HTERT RPE-1 (cell line): ENCODE data around the gene MTO1.
"Not testable (repeated sequence)": the region's sequence is repeated elsewhere in the genome, so short reads cannot be mapped to it uniquely, and the experiment has no call there.

Experiments
- in situ Hi-C: fragments of 300-500 bp; cut with MboI; formaldehyde crosslinking; loops from 4 replicates; pipeline ENCODE4 v1.14.3; 2020; ENCODE audit warnings: low sequenced_read_pairs

Gene MTO1, protein sequence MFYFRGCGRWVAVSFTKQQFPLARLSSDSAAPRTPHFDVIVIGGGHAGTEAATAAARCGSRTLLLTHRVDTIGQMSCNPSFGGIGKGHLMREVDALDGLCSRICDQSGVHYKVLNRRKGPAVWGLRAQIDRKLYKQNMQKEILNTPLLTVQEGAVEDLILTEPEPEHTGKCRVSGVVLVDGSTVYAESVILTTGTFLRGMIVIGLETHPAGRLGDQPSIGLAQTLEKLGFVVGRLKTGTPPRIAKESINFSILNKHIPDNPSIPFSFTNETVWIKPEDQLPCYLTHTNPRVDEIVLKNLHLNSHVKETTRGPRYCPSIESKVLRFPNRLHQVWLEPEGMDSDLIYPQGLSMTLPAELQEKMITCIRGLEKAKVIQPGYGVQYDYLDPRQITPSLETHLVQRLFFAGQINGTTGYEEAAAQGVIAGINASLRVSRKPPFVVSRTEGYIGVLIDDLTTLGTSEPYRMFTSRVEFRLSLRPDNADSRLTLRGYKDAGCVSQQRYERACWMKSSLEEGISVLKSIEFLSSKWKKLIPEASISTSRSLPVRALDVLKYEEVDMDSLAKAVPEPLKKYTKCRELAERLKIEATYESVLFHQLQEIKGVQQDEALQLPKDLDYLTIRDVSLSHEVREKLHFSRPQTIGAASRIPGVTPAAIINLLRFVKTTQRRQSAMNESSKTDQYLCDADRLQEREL

DNA sequence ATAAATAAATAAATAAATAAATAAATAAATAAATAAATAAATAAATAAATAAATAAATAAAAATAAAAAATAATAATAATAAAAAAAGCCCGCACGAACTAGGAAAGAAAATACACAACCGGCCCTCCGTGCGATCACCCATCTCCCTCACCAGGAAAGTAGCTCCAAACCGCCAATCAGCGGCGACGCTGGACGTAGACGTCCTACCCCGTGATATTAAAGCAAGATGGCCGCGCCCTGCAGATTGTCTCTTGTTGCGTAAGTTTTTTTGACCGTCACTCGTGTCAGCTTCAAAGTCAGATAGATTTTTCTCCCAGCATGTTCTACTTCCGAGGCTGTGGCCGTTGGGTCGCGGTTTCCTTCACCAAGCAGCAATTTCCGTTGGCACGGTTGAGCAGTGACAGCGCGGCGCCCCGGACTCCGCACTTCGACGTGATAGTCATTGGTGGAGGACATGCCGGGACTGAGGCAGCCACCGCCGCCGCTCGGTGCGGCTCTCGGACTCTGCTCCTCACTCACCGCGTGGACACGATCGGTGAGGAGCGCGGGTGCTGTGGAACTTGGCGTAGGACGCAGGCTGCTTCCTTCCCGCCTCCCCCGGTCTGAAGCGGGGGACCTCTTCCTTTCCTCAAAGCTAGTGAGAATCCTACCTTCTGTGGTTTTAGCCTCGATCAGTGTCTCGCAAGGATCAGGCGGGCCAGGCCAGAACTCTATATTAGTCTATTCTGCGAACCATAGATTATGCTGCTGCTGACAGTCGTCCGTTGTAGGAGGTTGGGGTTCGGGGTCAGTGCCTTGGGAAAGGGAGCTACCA is at the start of gene MTO1:
Gene MTO1, plus strand, starts transcription at position 201 of the 814 bp plus-strand sequence. Its CDS starts 118 bp downstream, at position 319.
- in situ Hi-C loops, result no loop called here

GRCh38 chr6:73413102-73413501 is 48.4 kb upstream of the MTO1 start:
- in situ Hi-C loops, result no loop called here

DNA sequence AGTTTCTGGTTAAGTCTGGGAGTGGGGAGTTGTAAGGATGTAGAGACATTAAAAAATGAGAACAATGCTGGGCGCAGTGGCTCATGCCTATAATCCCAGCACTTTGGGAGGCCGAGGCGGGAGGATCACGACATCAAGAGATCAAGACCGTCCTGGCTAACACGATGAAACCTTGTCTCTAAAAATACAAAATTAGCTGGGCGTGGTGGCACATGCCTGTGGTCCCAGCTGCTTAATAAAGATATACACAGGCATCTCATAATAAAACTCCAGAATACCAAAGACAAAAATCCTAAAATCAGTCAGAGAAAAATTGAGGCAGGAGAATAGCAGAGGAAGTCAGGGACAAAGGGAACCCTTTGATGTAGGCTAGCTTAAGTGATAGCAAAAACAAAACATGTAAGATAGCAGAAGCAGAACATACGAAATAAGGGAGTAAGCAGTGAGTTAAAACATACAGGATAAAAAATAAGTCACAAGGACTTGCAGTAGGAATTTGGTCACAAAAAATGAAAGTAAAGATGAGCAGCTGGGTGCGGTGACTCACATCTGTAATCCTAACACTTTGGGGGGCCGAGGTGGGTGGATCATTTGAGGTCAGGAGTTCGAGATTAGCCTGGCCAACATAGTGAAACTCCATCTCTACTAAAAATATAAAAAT is 43.3 kb upstream of the MTO1 start:
- in situ Hi-C loops, result no loop called here

DNA sequence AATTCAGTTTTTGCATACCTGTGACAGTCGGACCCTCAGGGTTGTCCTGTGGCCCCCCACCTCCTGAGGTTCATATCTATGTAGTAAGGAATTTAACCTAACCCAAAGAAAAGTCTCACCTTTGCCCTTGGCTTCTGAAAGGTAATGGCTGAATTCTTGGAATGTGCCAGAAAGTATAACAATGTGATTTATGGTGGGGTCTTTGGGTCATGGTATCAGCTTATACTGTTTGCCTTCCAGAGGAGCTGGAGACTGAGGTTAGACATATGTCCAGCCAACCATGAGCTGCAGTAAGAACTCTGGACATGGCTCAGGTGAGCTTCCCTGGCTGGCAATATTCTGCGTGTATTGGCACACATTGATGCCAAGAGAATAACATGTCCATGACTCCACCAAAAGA is 40.0 kb upstream of the MTO1 start:
- in situ Hi-C loops, result no loop called here

DNA sequence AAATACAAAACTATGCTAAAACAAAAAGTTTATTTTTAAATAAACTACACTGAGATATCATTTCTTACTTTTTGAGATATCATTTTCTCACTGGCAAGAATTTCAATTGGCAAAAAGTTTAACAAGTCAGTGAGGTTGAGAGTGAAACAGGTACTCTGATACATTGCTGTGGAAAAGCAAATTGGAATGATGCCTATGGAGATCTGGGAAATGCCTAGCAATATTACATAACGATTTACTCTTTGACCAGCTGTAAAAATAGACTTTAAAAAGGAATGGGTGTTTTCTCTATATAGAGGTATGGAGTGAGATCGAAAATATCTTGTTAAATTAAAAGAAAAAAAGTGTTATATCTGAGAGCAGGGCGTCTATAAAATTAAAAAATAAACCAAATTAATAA is 26.3 kb upstream of the MTO1 start:
- in situ Hi-C loops, result no loop called here

DNA sequence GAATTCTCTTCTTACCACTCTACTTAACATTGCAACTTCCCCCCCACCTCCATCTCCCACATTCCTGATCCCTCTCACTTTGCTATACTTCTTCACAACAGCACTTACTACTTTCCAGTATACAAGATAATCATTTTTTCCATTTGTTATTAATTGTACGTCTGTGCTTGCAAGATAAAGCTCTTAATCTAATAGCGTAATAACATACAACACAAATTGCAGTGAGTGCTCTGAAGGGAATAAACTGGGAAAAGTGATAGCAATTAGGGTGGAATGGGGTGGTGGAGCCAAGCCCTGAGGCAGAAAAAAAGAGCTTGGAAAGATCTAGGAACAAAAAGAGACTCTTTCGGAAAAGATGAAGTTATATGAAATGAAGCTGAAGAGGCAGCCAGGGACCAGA is 18.0 kb upstream of the MTO1 start:
- in situ Hi-C loops, result no loop called here

- in situ Hi-C loops, result no loop called here
These were observed 10.1 kb upstream of the MTO1 start for GRCh38 chr6:73451223-73452106.

DNA sequence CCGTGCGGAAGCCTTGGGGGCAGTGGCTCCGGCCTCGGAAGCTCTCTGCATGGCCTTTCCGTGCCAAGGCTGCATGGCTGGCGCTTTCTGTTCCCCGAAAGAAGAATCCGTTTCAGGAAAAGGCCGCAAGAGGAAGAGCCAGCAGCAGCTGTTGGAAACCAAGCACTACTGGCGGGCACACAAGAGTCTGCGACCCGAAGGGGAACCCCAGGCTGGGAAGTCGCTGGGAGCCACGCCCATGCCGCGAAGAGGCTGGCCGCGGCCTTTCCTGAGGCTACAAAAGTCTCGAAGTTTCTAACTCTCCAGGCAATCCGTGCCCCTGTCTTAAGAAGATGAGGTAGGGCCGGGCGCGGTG is 9.5 kb upstream of the MTO1 start, which contains the start of gene CGAS:
Gene CGAS, minus strand, starts transcription at position 191 of the 355 bp plus-strand sequence. Its CDS starts 116 bp downstream, at position 75.
- in situ Hi-C loops, result no loop called here

DNA sequence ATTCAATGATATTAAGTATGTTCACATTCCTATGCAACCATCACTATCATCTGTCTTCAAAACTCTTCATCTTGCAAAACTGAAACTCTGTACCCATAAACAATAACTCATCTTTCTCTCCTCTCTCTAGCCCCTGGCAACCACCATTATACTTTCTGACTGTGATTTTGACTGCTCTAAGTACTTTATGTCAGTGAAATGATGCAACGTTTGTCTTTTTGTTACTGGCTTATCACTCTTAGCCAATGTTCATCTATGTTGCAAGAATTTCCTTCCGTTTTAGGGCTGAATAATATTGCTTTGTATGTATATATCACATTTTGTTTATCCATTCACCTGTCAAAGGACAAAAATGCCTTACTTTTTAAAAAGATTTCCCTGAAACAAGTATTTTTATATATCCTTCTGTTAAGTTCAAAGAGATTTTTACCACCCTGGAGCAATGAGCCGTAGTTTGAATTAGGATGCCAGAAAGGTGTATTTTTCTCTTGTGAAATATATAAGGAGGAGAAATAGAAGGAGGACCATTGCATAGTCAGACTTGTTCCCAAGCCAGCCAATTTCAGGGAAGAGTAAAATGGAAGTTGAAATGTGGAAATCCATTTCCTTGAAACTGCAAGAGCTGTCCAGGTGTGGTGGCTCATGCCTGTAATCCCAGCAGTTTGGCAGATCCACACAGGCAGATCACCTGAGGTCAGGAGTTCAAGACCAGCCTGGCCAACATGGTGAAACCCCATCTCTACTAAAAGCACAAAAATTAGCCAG is 5.5 kb upstream of the MTO1 start:
- in situ Hi-C loops, result no loop called here

DNA sequence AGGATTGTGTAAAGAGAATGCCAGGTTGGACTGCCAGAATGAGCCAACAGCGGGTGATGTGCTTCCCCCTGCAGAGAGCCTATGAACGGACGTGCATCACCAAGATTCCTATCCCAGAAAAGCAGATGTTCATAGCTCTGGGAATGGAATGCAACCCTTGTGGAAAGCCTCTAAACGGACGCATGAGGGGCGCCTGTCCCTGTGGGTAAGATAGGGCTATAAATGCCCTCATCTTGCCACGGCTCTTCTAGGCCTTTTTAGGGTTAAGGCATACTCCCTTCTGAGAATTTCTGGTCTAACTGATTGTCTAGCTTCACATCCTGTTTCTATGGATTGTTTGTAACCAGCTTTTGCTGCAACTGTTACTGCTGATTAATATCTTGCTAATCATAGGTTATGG is 2.1 kb upstream of the MTO1 start:
- in situ Hi-C loops, result not testable (repeated sequence)

DNA sequence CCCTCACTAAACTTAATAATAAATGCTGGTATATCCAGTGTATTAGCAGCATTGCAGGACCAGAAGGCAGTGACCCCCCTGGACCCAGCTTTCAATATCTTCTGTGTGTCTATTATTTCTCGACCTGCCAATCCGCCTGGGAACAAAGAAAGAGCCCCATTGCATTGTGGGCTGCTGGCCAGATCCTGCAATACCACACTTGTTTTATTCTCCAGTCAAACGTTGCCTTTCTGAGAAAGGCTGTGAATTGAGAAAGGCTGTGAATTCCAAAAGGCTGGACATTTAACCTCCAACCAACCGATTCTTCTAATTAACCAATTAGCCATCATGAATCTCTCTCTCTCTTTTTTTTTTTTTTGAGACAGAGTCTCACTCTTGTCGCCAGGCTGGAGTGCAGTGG is 1.5 kb upstream of the MTO1 start:
- in situ Hi-C loops, result no loop called here

DNA sequence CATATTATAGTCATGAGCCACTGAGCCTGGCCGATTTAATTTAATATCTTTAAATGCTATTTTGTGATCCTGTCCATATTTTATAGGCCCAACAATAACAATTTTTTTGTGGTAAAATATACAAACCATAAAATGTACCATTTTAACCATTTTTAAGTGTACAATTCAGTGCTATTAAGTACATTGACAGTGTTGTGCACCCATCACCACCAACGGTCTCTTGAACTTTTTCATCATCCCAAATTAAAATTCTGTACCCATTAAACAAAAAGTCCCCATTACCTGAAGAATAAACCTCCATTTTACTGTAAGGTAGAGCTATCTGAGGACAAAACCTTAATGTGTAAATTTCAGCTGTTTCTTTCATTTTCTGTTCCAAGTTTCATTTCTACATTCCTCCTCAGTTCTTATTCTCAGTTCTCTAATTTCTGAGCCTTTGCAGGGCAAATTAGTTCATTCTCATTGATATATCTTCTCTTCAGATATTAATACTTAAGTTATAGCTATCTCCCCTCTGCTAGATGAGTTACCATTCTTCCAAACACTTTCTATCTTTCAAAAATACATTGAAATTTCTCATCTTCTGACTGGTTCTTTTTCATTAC is 10.3 kb downstream of the MTO1 start:
- in situ Hi-C loops, result no loop called here

- in situ Hi-C loops, result no loop called here
These were observed 15.2 kb downstream of the MTO1 start for GRCh38 chr6:73476723-73477122.

DNA sequence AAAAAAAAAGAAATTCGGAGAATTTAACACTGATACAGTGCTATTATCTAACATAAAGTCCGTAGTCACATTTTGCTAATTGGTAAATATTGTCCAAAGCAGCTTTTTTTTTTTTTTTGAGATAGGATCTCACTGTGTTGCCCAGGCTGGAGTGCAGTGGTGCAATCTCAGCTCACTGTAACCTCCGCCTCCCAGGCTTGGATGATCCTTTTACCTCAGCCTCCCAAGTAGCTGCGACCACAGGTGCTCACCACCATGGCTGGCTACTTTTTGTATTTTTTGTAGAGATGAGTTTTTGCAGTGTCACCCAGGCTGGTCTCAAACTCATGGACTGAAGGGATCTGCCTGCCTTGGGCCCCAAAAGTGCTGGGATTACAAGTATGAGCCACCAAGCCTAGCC is 15.9 kb downstream of the MTO1 start:
- in situ Hi-C loops, result no loop called here

GRCh38 chr6:73481969-73482368 is 20.4 kb downstream of the MTO1 start:
- in situ Hi-C loops, result no loop called here

DNA sequence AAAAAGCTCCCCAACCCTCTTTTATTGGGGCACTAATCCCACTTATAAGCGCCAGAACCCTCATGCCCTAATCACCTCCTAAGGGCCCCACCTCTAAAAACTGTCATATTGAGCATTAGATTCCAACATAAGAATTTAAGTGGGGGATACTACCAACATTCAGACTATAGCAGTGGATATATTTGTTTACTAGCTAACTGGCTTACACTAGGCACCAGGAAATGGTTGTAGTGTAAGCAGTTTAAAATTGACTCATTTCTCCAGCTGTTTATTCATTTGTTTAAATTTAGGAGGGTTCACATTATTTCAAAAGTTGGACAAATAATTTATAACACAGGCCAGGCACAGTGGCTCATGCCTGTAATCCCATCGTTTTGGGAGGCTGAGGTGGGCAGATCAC is 22.9 kb downstream of the MTO1 start:
- in situ Hi-C loops, result no loop called here

DNA sequence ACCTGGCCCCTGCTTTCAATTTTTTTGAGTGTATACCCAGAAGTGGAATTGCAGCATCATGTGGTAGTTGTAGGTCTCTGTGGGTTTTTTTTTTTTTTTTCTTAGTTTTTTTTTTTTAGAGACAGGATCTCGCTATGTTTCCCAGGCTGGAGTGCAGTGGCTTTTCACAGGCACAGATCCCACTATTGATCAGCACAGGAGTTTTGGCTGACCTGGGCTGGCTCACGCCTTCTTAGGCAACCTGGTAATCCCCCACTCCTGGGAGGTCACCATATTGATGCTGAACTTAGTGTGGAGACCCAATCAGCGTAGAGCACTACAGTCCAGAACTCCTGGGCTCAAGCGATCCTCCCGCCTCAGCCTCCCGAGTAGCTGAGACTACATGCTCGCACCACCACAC is 25.9 kb downstream of the MTO1 start:
- in situ Hi-C loops, result no loop called here

GRCh38 chr6:73491377-73491776 is 29.8 kb downstream of the MTO1 start:
- in situ Hi-C loops, result no loop called here

GRCh38 chr6:73497915-73498314 is 36.4 kb downstream of the MTO1 start:
- in situ Hi-C loops, result no loop called here
